NCI-H1436 treated with DMSO at 0.1 percent for 48 hours (cell line): ENCODE data around the gene RMC1.
"Not testable (repeated sequence)": the region's sequence is repeated elsewhere in the genome, so short reads cannot be mapped to it uniquely, and the experiment has no call there.

Experiments used
- DNase-seq: peaks from one replicate; lab custom pipeline; 2025; lab: John Stamatoyannopoulos, UW

The RMC1 gene

GRCh38 chr18:23503038-23503962 lies at the start of gene RMC1:
TSS of gene RMC1 (plus strand) at chr18:23503511. CDS start at chr18:23503619, 108 bp downstream.
- DNase-seq: peak; percentile 30

- no peak for DNase-seq
Measured at GRCh38 chr18:23453680-23454058, 49.6 kb upstream of the RMC1 start.

GRCh38 chr18:23456835-23457234 lies 46.5 kb upstream of the RMC1 start:
- DNase-seq: no peak

GRCh38 chr18:23458830-23459529 lies 44.3 kb upstream of the RMC1 start:
- no peak for DNase-seq

GRCh38 chr18:23459530-23459921 lies 43.8 kb upstream of the RMC1 start:
- no peak for DNase-seq

- no peak for DNase-seq
Measured at GRCh38 chr18:23460285-23461273, 42.7 kb upstream of the RMC1 start.

- DNase-seq: no peak
Measured at GRCh38 chr18:23462876-23463275, 40.4 kb upstream of the RMC1 start.

- DNase-seq: no peak
Measured at GRCh38 chr18:23468753-23469459, 34.4 kb upstream of the RMC1 start.

- no peak for DNase-seq
Measured at GRCh38 chr18:23470620-23471387, 32.5 kb upstream of the RMC1 start.

GRCh38 chr18:23471486-23471885 lies 31.8 kb upstream of the RMC1 start:
- DNase-seq: no peak

GRCh38 chr18:23479829-23480505 lies 23.3 kb upstream of the RMC1 start:
- no peak for DNase-seq

- no peak for DNase-seq
Measured at GRCh38 chr18:23484561-23485182, 18.6 kb upstream of the RMC1 start.

- DNase-seq: no peak
Measured at GRCh38 chr18:23485386-23485785, 17.9 kb upstream of the RMC1 start.

GRCh38 chr18:23487738-23488570 lies 15.4 kb upstream of the RMC1 start:
- no peak for DNase-seq

- not testable (repeated sequence) for DNase-seq
Measured at GRCh38 chr18:23489586-23489985, 13.7 kb upstream of the RMC1 start.

- DNase-seq: no peak
Measured at GRCh38 chr18:23493654-23494053, 9.7 kb upstream of the RMC1 start.

GRCh38 chr18:23494992-23495391 lies 8.3 kb upstream of the RMC1 start:
- DNase-seq: no peak

GRCh38 chr18:23495723-23496440 lies 7.4 kb upstream of the RMC1 start:
- DNase-seq: peak; percentile 78
